HG02763 (cell line): Measurements from ENCODE around the gene TMEM161B.
"Not testable (repeated sequence)": the region's sequence is repeated elsewhere in the genome, so short reads cannot be mapped to it uniquely, and the experiment has no call there.

Experiments
- ATAC-seq: cut with Tn5 transposase; IDR thresholded peaks from one replicate; pipeline ENCODE4 v1.9.1; 2021; ENCODE audit warnings: mild to moderate bottlenecking, moderate library complexity; ENCODE audit not compliant: unreplicated experiment

Gene TMEM161B

DNA sequence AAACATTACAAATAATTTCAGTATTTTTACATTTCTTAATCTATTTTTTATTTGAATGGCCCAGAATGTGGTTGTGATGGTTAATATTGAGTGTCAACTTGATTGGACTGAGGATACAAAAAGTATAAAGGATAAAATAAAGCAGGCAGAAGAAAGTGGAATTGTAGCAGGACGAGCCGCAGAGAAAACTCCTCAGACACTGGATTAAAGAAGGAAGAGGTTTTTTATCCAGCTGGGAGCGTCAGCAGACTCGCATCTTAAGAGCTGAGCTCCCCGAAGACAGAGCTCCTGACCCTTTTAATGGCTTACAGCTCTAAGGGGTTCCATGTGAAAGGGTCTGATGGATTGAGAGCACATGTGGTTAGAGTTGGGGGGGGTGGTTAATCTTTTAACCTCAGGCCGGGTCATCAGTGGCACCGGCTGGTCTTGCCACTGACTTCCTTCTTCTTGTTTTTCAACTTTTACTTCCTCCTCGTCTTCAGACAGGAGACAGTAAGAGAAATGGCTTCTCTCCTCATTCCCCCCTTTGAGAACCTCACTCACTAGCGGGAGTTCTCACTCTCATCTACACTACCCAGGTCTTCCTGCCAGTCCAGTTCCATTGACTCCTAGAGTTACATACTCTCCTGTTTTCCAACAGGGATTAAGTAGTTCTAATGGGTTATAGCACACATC lies 80.0 kb downstream of the TMEM161B start:
- no peak for ATAC-seq

DNA sequence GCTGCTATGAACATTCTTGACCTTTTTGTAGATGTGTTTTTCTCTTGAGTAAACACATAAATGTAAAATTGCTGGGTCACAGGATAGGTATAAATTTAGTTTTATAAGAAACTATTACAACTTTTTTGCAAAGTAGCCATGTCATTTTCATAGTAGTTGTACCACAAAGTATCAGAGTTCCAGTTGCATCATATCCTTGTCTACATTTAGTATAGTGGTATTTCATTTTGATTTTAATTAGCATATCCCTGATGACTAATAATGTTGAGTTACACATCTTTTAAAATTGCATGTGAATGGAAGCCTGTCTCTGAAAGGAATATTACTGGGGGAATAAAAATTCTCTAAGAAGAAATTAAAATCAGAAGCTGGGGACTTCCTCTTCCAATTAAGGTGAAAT lies 85.4 kb downstream of the TMEM161B start:
- ATAC-seq: no peak

DNA sequence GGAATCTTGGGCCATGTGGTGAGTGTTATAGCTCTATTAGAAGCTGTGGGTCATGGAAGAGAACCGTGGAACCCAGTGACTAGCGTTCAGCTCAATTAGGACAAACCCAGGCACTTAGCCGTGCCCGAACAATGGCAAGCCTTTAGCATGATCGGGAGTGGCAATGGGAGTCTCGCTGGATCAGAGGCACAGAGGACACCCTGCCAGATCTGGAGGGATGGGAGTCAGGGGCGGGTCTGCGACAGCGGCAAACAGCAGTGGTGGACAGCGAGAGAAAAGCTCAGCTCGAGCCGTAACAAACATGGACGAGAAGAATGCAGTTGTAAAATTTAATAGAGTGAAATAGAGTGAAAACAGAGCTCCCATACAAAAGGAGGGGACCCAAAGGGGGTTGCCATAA lies 91.2 kb downstream of the TMEM161B start:
- not testable (repeated sequence) for ATAC-seq

DNA sequence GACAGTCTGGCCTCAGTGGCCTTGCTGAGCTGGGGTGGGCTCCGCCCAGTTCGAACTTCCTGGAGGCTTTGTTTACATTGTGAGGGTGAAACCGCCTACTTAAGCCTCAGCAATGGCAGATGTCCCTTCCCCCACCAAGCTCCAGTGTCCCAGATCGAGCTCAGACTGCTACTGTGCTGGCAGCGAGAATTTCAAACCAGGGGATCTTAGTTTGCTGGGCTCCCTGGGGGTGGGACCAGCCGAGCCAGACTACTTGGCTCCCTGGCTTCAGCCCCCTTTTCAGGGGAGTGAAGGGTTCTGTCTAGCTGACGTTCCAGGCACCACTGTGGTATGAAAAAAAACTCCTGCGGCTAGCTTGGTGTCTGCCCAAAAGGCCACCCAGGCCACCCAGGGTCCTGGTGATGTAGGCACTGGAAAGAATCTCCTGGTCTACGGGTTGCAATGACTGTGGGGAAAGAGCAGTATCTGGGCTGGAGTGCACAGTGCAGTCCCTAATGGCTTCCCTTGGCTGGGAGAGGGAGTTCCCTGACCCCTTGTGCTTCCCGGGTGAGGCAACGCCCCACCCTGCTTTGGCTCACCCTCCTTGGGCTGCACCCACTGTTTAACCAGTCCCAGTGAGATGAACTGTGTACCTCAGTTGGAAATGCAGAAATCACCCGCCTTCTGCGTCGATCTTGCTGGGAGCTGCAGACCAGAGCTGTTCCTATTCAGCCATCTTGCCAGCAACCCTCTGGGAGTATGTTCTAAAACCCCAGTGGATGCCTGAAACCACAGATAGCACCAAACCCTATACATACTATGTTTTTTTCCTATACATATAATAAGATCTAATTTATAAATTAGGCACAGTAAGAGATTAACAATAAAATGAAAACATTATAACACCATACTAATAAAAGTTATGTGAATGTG lies 95.5 kb downstream of the TMEM161B start:
- no peak for ATAC-seq

DNA sequence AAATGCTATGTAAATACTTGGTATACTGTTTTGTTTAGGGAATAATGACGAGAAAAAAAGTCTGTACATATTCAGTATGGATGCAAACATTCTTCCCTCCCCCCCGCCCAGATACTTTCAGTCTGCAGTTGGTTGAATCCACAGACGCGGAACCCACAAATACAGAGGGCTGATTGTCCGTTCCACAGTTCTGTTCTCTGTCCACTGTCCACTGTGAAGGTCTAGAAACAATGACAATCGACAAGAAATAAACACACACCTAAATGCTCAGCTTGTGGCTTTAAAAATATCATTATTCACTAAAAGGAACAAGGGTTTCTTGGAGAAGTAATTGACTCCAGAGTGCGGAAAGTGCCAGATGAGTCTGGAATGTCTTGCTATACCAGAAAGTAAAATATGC lies 109.1 kb downstream of the TMEM161B start:
- no peak for ATAC-seq

DNA sequence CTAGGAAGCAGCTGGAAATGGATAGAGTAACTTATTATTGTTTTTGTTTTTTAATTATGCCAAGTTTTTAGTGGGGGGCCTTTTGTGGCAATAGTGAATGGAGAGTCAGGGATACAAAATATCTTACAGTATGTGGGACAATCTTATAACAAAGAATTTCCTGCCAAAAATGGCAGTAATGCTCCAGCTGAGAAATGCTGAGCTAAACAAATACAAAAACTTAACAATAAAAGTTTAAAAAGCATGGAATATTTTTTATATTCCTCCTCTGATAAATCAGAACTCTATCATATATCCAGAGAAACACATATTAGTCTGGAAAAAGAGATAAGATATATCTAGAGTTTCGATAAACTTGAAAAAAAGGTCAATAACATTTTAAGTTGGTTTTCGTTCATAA lies 110.6 kb downstream of the TMEM161B start:
- no peak for ATAC-seq

DNA sequence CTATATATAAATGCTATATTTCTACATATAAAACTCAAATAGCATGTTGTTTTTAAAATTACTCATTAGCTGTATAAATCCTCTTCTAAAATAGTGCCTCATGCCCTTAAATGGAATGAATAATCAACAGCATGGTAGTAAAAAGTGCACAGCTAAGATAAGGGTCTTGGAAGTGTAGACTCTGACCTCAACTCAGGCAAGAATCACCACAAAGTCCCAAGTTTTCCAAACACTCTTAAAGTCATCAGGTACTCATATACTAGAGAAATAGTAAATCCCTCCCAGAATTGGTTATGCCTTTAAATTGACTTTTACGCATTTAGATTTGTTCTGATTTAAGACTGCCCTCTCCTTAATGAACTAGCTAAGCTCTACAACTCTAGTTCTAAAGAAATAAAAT lies 113.8 kb downstream of the TMEM161B start:
- no peak for ATAC-seq

DNA sequence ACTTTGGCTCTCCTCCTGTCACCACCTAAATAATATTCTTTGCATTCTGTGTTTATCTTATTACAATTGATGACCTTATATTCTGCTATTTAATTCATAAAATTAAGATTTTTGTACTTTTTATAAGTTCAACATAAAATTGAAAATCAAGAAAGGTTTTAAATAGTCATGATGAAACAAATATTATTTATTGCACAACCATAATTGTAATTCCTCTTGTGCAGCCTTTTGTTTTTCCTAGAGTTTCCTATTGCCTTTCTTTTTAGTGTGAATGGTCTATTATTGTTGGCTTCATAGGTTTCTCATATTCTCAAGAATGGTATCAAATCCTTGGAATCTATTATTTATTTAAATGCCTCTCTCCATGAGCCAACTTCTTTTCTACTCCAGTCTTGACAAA lies 117.9 kb downstream of the TMEM161B start:
- no peak for ATAC-seq

DNA sequence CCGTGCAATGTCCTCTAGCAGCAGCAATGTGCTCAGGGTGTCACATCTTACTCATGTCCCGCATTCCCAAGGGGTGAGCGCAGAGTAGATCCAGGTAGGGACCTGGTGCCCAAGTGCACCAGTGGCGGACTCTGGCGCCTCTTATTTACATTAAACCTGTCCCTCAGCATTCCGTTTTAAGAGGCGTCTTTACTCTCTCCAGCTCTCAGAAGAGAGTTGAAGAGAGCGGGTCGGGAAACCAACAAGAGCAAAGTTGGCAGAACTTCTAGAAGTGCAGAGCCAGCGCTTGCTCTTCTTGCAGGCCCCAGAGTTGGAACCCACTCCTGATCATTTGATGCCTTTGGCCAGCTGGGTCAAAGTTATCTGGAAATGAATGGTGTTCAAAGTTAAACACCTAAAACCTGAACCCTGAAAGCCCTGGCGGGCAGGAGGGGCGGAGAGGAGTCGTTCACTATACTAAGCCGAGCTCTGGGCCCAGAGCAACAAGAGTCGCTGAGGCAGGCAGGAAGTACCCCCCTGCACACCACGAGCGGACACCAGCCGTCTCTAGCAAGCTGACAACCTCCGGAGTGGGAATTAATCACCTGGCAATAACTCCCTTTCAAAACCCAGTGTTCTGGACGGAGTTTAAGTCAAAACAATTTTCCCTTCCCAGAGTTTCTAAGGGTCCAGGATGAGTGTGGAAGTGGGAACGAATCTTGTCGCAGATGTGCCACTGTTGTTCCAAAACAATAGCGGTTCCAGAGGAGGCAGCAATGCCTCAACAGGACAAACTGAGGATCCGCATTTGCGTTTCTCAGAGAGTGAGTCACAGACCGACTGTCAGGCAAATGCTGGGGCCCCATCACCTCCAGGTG lies 122.8 kb downstream of the TMEM161B start:
- no peak for ATAC-seq

DNA sequence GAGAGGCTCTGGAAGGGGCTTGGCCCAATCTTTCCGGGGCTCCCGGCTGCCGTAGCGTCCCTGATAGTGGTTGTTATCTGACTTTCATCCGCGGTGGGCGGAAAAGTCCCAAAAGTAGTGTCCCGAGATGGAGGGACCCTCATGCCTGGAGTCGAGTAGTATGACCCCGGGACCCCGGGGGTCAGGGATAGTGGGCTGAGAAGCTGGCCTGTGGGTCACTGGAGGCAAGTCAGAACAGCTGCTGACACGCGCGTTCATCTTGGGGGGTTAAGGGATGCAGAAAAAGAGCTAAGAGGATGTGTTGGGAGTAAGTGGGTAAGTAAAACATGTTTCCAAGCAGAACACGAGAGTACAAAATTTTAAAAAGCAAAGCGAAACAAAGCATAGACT lies 123.4 kb downstream of the TMEM161B start:
- ATAC-seq: no peak
